Memory B cell (primary cell): ENCODE results near the gene NOP14.
"Not testable (repeated sequence)": the region's sequence is repeated elsewhere in the genome, so short reads cannot be mapped to it uniquely, and the experiment has no call there.

Experiments used
- ATAC-seq: fragments of 150-1000 bp; cut with Tn5 transposase; 2 replicates; pipeline ENCODE4 v1.10.0; 2021; ENCODE audit warnings: low read depth, mild to moderate bottlenecking, moderate library complexity
- DNase-seq, 2 donors: peaks; one replicate each; pipeline ENCODE4 v3.0.0; 2022; ENCODE audit warnings: low spot score in 2 of 2
- H3K27ac Mint-ChIP-seq: one replicate; pipeline ENCODE4 v1.8.0; 2022; ENCODE audit warnings: mild to moderate bottlenecking, moderate library complexity, mixed read lengths
- H3K27me3 Mint-ChIP-seq: one replicate; pipeline ENCODE4 v1.8.0; 2022; ENCODE audit warnings: mixed read lengths
- H3K36me3 Mint-ChIP-seq: one replicate; pipeline ENCODE4 v1.8.0; 2022; ENCODE audit warnings: mild to moderate bottlenecking, mixed read lengths
- H3K4me1 Mint-ChIP-seq: one replicate; pipeline ENCODE4 v1.8.0; 2022; ENCODE audit warnings: mixed read lengths
- H3K4me3 Mint-ChIP-seq: one replicate; pipeline ENCODE4 v1.8.0; 2022; ENCODE audit warnings: mild to moderate bottlenecking, moderate library complexity, mixed read lengths
- H3K9me3 Mint-ChIP-seq: one replicate; pipeline ENCODE4 v1.8.0; 2022; ENCODE audit warnings: mixed read lengths

The NOP14 gene

DNA sequence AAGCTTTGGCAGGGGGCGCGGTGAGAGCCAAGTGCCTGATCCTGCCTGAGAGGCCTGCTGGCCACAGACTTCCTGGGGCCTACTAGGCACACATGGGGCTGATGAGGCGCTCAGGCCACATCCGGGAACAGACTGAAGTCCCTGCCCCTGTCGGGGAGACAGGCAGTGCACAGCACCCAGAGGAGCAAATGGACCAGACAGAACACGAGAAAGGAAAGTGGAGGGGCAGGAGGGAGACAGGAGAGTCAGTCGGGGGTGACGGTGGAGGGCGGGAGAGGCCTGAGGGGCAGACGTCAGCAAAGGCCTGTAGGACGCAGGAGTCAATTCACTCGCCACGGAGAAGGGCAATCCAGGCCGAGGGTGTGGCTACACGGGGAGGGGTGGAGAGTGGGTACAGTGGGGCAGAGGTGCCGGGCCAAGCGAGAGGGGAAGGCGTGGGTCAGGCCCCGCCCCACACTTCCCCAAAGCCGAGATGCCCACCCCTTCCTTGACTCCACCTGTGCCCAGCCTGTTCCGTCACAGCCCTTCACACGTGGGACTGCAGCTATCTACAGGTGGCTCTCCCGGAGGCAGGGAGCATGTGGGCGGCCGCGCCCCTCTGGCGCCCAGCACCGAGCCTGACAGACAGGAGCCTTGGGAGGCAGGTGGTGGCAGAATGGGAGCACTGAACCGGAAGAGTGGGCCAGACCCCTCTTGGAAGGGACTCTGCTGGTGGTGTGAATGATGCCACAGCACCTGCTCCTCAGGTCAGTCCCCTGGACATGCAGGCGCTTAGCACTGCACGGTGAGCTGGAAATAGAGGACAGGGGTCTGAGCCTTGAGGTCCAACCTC is 20.5 kb downstream of the NOP14 start:
- Mint-ChIP-seq H3K27me3 (no peaks in the 10 kb centered on the region), H3K4me3 (no peak overlapping the region), H3K36me3 (peaks cover 38% of the 10 kb centered on the region), H3K27ac (peak overlapping the region; percentile 71), H3K9me3 (no peaks in the 10 kb centered on the region), H3K4me1 (peaks cover 9% of the 10 kb centered on the region)
- DNase-seq (no peak), ATAC-seq (peak; percentile 82)

GRCh38 chr4:2942037-2942531 is 21.1 kb downstream of the NOP14 start:
- DNase-seq, result no peak
- H3K27ac Mint-ChIP-seq, result peak overlapping the region; percentile 71
- H3K36me3 Mint-ChIP-seq, result peaks cover 38% of the 10 kb centered on the region
- no peak for ATAC-seq
- no peak overlapping the region for H3K4me3 Mint-ChIP-seq
- peaks cover 15% of the 10 kb centered on the region for H3K4me1 Mint-ChIP-seq
- H3K27me3 Mint-ChIP-seq, result no peaks in the 10 kb centered on the region
- H3K9me3 Mint-ChIP-seq, result no peaks in the 10 kb centered on the region

- no peak overlapping the region for H3K27ac Mint-ChIP-seq
- no peak for DNase-seq
Measured at GRCh38 chr4:2941138-2942036, 21.8 kb downstream of the NOP14 start.

DNA sequence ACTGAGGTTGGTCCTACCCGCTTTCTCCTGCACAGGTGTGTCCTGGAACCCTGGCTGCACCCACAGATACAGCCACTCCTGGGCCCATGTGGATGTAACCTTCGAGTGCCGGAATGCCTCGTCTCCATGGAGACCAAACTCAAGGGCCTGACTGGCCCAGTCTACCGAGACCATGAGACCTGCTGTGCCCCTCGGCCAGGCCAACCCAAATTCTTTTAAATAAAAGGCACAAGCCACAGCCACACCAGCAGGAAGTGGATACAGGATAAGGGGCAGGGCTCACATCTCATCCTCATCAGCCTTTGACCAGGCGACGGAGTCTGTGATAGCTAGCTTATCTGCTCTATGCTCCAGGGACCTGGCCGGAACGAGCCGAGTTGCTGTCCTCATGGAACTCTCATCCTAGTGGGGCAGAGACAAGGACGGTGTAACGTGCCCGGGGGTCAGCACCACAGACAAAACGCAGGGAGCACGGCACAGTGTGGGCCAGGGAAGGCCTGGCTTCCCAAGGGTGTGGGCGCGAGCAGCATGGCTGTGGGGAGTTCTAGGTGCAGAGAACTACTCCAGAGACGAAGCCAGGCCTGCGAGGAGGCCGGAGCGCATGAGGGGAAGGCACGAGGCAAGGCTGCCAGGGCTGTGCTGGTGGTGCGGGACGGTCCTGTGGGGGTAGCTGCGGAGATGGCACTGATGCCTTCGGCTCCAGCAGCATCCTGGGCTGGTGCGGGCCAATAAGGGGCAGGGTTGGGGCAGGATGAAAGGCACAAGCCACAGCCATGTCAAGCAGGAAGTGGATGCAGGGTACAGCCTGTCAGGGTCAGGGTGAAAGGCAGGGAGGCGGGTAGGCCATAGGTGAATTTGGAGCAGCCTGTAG is 22.7 kb downstream of the NOP14 start:
- DNase-seq (no peak), ATAC-seq (no peak)
- Mint-ChIP-seq H3K27me3 (no peaks in the 10 kb centered on the region), H3K9me3 (no peaks in the 10 kb centered on the region), H3K27ac (no peak overlapping the region), H3K4me3 (no peak overlapping the region), H3K4me1 (peaks cover 30% of the 10 kb centered on the region), H3K36me3 (peaks cover 33% of the 10 kb centered on the region)

More at GRCh38 chr4:2941138-2942036, 21.8 kb downstream of the NOP14 start:
- ATAC-seq, result no peak
- H3K9me3 Mint-ChIP-seq, result no peaks in the 10 kb centered on the region
- peaks cover 38% of the 10 kb centered on the region for H3K36me3 Mint-ChIP-seq
- no peak overlapping the region for H3K4me3 Mint-ChIP-seq
- peaks cover 22% of the 10 kb centered on the region for H3K4me1 Mint-ChIP-seq
- H3K27me3 Mint-ChIP-seq, result no peaks in the 10 kb centered on the region

DNA sequence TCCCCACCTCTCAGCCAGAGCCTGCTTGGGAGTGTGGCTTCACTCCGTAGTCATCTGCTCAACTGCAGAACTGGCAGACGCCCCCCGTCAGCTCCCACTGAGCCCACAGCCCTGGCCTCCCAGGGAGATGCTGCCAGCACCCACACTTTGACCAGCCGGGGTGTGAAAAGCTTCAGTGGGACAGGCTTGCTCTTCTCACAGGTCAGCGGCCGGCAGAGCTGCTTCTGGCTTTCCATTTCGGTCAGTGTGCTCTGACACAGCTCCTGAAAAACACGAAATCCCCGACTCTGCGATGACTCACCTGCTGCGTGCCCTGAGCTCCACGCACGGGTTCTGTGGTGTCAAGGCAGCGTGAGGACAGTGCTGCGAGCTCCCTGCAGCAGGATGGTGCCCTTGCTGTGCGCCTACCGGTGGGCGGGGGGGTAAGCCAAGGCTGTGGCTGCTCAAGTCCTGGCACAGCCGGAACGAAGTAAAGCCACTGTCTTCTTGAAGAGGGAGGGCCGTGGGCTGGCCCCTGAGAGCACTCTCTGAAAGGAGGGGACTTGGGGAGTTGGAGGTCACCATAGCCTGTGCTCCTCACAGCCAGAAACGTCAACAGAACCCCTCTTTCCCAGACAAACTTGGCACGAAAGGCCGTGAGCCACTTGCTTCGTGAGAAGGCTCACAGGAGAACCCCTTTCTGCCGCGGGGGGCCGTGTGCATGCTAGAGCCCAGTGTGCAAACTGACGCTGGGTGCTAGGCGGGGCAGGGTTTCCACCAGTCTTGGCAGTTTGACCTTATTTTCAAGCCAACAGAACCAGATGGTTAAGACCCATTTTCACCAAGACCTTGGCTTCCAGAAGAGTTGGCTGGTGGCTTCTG is 23.6 kb downstream of the NOP14 start:
- DNase-seq, result no peak
- Mint-ChIP-seq H3K9me3 (no peaks in the 10 kb centered on the region), H3K4me3 (no peak overlapping the region), H3K27ac (no peak overlapping the region), H3K4me1 (peaks cover 32% of the 10 kb centered on the region), H3K27me3 (no peaks in the 10 kb centered on the region), H3K36me3 (peaks cover 28% of the 10 kb centered on the region)
- ATAC-seq, result no peak

DNA sequence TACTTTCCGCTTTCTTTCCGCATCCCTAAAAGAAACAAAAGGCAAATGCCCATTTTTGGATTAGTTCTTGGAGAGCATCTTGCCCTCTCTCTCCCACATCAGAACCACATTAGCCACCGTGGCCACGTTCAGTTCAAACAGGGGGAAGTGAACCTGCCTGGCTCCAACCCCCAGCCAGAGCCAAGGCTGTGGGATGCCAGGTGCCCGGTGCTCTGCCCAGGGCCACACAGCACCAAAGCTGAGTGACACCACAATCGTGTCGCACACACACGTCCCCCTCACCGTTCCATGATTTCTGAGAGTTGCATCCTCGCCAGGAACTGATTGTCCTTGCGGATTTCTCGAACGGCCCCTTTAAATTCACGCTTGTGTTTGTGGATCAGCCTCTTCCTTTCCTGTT is 24.3 kb downstream of the NOP14 start:
- ATAC-seq (no peak), DNase-seq (no peak)
- no peaks in the 10 kb centered on the region for H3K9me3 Mint-ChIP-seq
- H3K27me3 Mint-ChIP-seq, result no peaks in the 10 kb centered on the region
- H3K36me3 Mint-ChIP-seq, result peaks cover 25% of the 10 kb centered on the region
- no peak overlapping the region for H3K4me3 Mint-ChIP-seq
- H3K4me1 Mint-ChIP-seq, result peaks cover 32% of the 10 kb centered on the region
- H3K27ac Mint-ChIP-seq, result no peak overlapping the region

- H3K9me3 Mint-ChIP-seq, H3K27me3 Mint-ChIP-seq, H3K27ac Mint-ChIP-seq, DNase-seq, H3K4me3 Mint-ChIP-seq, ATAC-seq: not testable (repeated sequence)
- H3K4me1 Mint-ChIP-seq, result peaks cover 33% of the 10 kb centered on the region
- peaks cover 25% of the 10 kb centered on the region for H3K36me3 Mint-ChIP-seq
Measured at GRCh38 chr4:2938411-2938810, 24.8 kb downstream of the NOP14 start.

- no peak for DNase-seq
- Mint-ChIP-seq H3K4me1 (peaks cover 35% of the 10 kb centered on the region), H3K27ac (no peak overlapping the region), H3K27me3 (no peaks in the 10 kb centered on the region), H3K9me3 (no peaks in the 10 kb centered on the region), H3K4me3 (no peak overlapping the region), H3K36me3 (peaks cover 22% of the 10 kb centered on the region)
- ATAC-seq, result no peak
Measured at GRCh38 chr4:2937986-2938385, 25.2 kb downstream of the NOP14 start.

DNA sequence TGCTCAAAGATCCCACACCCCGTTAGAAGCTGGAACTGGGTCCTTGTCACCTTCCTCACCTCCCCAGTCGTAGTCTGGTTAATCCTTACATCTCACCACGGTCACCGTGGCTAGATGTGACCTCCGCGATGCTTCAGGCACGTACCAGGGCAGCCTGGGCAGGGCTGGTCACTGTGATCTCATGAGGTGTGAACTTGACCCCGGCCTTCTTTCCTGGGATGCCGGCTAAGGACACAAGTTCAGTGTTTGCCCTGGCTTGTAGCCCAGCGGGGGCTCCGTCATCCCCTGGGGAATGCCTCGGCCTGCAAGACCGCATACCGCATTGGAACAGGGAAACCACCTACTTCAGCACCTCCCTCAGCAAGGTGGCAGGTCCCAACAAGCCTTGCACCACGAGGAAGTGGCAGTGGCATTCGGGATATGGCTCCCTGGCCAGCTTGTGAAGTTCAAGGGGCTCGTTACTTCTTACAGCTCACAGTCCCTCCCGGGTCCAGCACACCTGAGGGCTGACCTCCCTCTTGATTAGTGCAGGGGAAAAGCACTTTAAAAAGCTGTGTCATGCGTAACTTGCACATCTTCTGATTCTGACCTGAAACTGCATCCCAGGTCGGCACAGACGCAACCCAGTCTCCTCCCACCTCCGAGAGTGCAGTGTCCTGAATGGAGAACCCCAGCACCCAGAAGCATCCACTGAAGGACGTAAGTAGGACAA is 25.9 kb downstream of the NOP14 start:
- peak overlapping the region; percentile 92 for H3K27ac Mint-ChIP-seq
- ATAC-seq (peak; percentile 22), DNase-seq (peak in 1 of 2 donors; percentile 27)
- peak overlapping the region; percentile 85 for H3K4me3 Mint-ChIP-seq
- peaks cover 32% of the 10 kb centered on the region for H3K4me1 Mint-ChIP-seq
- no peaks in the 10 kb centered on the region for H3K9me3 Mint-ChIP-seq
- H3K27me3 Mint-ChIP-seq, result no peaks in the 10 kb centered on the region
- peaks cover 16% of the 10 kb centered on the region for H3K36me3 Mint-ChIP-seq

- DNase-seq (no peak), ATAC-seq (no peak)
- no peaks in the 10 kb centered on the region for H3K9me3 Mint-ChIP-seq
- H3K36me3 Mint-ChIP-seq, result peaks cover 15% of the 10 kb centered on the region
- peak overlapping the region; percentile 92 for H3K27ac Mint-ChIP-seq
- H3K4me3 Mint-ChIP-seq, result peak overlapping the region; percentile 85
- H3K4me1 Mint-ChIP-seq, result peaks cover 37% of the 10 kb centered on the region
- H3K27me3 Mint-ChIP-seq, result no peaks in the 10 kb centered on the region
Measured at GRCh38 chr4:2936773-2937145, 26.4 kb downstream of the NOP14 start.

- Mint-ChIP-seq H3K27ac (peak overlapping the region; percentile 92), H3K4me1 (peaks cover 42% of the 10 kb centered on the region), H3K4me3 (peak overlapping the region; percentile 85), H3K9me3 (no peaks in the 10 kb centered on the region), H3K27me3 (no peaks in the 10 kb centered on the region), H3K36me3 (peaks cover 15% of the 10 kb centered on the region)
- ATAC-seq (no peak), DNase-seq (no peak)
Measured at GRCh38 chr4:2935762-2936743, 27.2 kb downstream of the NOP14 start.
